ENCODE measurements around the gene ELF1. TPM values are rescaled to one million over a fixed set of nuclear protein-coding genes. Genes with fewer than 3 reads are reported as not detected.

Gene ELF1
- total and polyA plus RNA-seq, 7 experiments from 2014 or later = 117 to 193 (median 169) TPM

DNA sequence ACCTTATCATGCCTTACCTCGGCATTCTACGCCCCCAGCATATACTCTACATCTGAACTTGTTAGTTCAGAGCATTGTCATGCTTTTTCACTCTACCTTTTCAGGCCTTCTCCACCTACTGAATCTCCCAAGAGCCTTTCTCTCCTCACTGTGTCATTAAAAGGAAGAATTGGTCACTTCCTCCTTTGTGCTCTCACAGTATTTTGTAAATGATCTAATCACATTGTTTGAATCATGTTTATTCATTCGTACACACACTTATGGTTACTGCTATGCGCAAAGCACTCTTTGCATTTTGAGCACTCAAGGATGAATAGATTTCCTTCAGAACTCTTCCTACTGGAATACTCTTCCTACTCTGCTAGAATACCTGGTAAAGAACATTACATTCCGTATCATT lies 15.8 kb upstream of the ELF1 start:
- no peak overlapping the region for H3K27ac ChIP-seq (ENCODE audit: low read depth, low read length)
- H3K4me1 ChIP-seq (ENCODE audit: control insufficient read depth in 2 of 2, insufficient read depth in 2 of 2, low read length in 2 of 2) = no peaks in the 10 kb centered on the region
- intact Hi-C loops (cut with micrococcal nuclease) = no loop called here
- no peak overlapping the region for H3K4me3 ChIP-seq (ENCODE audit: low read length)
- no peaks in the 10 kb centered on the region for H3K27me3 ChIP-seq (ENCODE audit: control insufficient read depth in 2 of 2, insufficient read depth in 2 of 2, low read length in 2 of 2)
- CTCF ChIA-PET = no interaction called here
- ATAC-seq = peak; percentile 42
- no peak overlapping the region for H3K4me3 Mint-ChIP-seq
- H3K27ac Mint-ChIP-seq = peak overlapping the region in 1 of 9 donors; percentile 62
- DNase-seq = no peak
- POLR2A ChIA-PET = no interaction called here
- no peaks in the 10 kb centered on the region for H3K9me3 ChIP-seq (ENCODE audit: control insufficient read depth in 2 of 3, low read length in 3 of 3)
- peaks cover 0 to 10% (median 0%) of the 10 kb centered on the region in 5 donors for H3K36me3 Mint-ChIP-seq
- no peaks in the 10 kb centered on the region for H3K9me3 Mint-ChIP-seq
- no peaks in the 10 kb centered on the region for H3K36me3 ChIP-seq (ENCODE audit: control insufficient read depth in 2 of 3, insufficient read depth in 3 of 3, low read length in 3 of 3)
- H3K27me3 Mint-ChIP-seq = no peaks in the 10 kb centered on the region
- H3K4me1 Mint-ChIP-seq = peaks cover 7 to 23% (median 16%) of the 10 kb centered on the region in 7 donors

DNA sequence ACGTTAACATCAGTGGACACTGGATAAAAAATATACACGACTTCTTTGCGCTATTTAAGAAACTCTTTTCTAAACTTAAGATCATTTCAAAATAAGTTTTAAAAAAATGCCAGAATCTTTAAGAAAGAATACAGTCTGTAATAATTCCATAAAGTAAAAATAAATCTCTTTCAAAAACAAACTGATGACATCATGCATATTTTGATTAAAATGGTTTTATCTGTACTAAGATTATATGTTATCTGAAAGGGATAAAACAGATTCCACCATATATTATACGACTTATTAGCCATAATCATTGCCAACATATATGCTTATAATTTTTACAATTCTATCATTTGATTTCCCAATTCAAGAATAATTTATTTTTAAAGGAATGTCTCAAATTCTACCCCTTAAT lies 15.3 kb upstream of the ELF1 start:
- no peaks in the 10 kb centered on the region for H3K9me3 ChIP-seq (ENCODE audit: control insufficient read depth in 2 of 3, low read length in 3 of 3)
- H3K27me3 ChIP-seq (ENCODE audit: control insufficient read depth in 2 of 2, insufficient read depth in 2 of 2, low read length in 2 of 2) = no peaks in the 10 kb centered on the region
- no peaks in the 10 kb centered on the region for H3K4me1 ChIP-seq (ENCODE audit: control insufficient read depth in 2 of 2, insufficient read depth in 2 of 2, low read length in 2 of 2)
- no peak overlapping the region for H3K27ac ChIP-seq (ENCODE audit: low read depth, low read length)
- CTCF ChIA-PET = no interaction called here
- no peaks in the 10 kb centered on the region for H3K36me3 ChIP-seq (ENCODE audit: control insufficient read depth in 2 of 3, insufficient read depth in 3 of 3, low read length in 3 of 3)
- Mint-ChIP-seq H3K9me3 (no peaks in the 10 kb centered on the region), H3K4me3 (no peak overlapping the region), H3K36me3 (peaks cover 0 to 10% (median 0%) of the 10 kb centered on the region in 5 donors), H3K27ac (peak overlapping the region in 1 of 9 donors; percentile 62), H3K4me1 (peaks cover 7 to 18% (median 14%) of the 10 kb centered on the region in 7 donors), H3K27me3 (no peaks in the 10 kb centered on the region)
- DNase-seq (no peak), ATAC-seq (no peak)
- H3K4me3 ChIP-seq (ENCODE audit: low read length) = no peak overlapping the region
- POLR2A ChIA-PET = interaction anchor here (0.8 kb wide), 1 partner anchor 298 kb away, joined by 3 read pairs; no protein-coding TSS in a partner anchor
- intact Hi-C loops (cut with micrococcal nuclease) = no loop called here

DNA sequence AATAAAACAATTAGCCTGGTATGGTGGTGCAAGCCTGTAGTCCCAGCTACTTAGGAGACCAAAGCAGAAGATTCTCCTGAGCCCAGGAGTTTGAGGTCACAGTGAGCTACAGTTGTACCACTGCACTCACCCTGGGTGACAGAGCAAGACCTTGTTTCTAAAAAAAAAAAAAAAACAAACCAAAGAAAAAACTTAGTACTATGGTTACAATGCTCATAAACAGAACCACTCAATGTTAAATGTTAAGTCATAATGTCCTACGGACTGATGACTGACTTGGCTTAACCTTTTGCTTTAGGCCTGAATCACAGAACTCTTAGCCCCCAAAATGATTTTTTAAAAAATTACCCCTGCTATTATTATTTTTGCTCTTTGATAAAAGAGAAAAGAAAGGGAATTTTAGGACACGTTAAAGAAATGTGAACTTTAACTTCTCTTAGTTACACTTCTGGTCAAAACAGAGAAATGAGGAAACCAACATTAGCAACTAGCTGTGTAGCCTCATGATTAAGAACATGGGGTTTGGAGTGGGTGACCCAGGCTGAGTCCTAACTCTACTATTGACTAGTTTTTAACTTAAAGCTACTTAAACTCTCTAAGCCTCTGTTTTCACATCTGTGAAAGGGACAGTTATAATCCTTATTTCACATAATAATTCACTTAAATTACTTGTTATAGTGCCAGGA lies 13.7 kb upstream of the ELF1 start:
- intact Hi-C loops (cut with micrococcal nuclease) = loop anchor here in 1 of 2 donors (2.0 kb wide), 1 partner anchor 14 kb away; the partner anchor contains the start of gene ELF1
- H3K4me1 ChIP-seq (ENCODE audit: control insufficient read depth in 2 of 2, insufficient read depth in 2 of 2, low read length in 2 of 2) = no peaks in the 10 kb centered on the region
- peaks cover 0 to 10% (median 0%) of the 10 kb centered on the region in 5 donors for H3K36me3 Mint-ChIP-seq
- no peak overlapping the region for H3K27ac Mint-ChIP-seq
- no peak for DNase-seq
- no peak overlapping the region for H3K4me3 ChIP-seq (ENCODE audit: low read length)
- peak; percentile 81 for ATAC-seq
- H3K27me3 ChIP-seq (ENCODE audit: control insufficient read depth in 2 of 2, insufficient read depth in 2 of 2, low read length in 2 of 2) = no peaks in the 10 kb centered on the region
- H3K9me3 ChIP-seq (ENCODE audit: control insufficient read depth in 2 of 3, low read length in 3 of 3) = no peaks in the 10 kb centered on the region
- peaks cover 5 to 17% (median 16%) of the 10 kb centered on the region in 7 donors for H3K4me1 Mint-ChIP-seq
- CTCF ChIA-PET = no interaction called here
- no peaks in the 10 kb centered on the region for H3K36me3 ChIP-seq (ENCODE audit: control insufficient read depth in 2 of 3, insufficient read depth in 3 of 3, low read length in 3 of 3)
- H3K27ac ChIP-seq (ENCODE audit: low read depth, low read length) = no peak overlapping the region
- H3K4me3 Mint-ChIP-seq = no peak overlapping the region
- H3K9me3 Mint-ChIP-seq = no peaks in the 10 kb centered on the region
- POLR2A ChIA-PET = interaction anchor here (0.7 to 1.2 kb wide), 2 partner anchors 13 to 1143 kb away, joined by 3 read pairs; partner anchors contain the start of gene ELF1
- H3K27me3 Mint-ChIP-seq = no peaks in the 10 kb centered on the region

DNA sequence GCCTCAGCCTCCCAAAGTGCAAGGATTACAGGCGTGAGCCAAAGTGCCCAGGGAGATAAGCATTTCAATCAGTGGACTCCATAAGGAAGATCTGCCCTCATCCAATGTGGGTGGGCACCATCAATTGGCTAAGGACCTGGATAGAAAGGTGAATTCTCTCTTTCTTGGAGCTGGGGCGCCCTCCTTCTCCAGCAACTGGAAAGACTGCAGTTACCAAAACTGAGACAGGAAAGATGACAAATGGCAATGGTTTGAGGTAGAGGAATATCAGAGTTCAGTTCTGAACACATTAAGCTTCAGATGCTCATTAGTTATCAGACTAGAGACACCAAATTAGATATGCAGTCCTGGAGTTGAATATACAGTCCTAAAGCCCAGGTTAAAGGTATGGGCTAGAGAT lies 10.5 kb upstream of the ELF1 start:
- intact Hi-C loops (cut with micrococcal nuclease) = loop anchor here in 1 of 2 donors (1.0 kb wide), 1 partner anchor 10 kb away; the partner anchor contains the start of gene ELF1
- H3K27me3 ChIP-seq (ENCODE audit: control insufficient read depth in 2 of 2, insufficient read depth in 2 of 2, low read length in 2 of 2) = no peaks in the 10 kb centered on the region
- Mint-ChIP-seq H3K4me3 (no peak overlapping the region), H3K9me3 (peaks cover 0 to 2% (median 0%) of the 10 kb centered on the region in 11 donors), H3K36me3 (peaks cover 4 to 9% (median 5%) of the 10 kb centered on the region in 5 donors), H3K4me1 (peaks cover 10 to 34% (median 27%) of the 10 kb centered on the region in 7 donors), H3K27ac (peak overlapping the region in 2 of 9 donors; percentile 64 to 76), H3K27me3 (no peaks in the 10 kb centered on the region)
- no peak for DNase-seq
- CTCF ChIA-PET = interaction anchor here (0.5 to 1.3 kb wide), 3 partner anchors 9 to 302 kb away, joined by 3 to 4 read pairs (median 3); no protein-coding TSS in a partner anchor
- no peak overlapping the region for H3K27ac ChIP-seq (ENCODE audit: low read depth, low read length)
- no peaks in the 10 kb centered on the region for H3K36me3 ChIP-seq (ENCODE audit: control insufficient read depth in 2 of 3, insufficient read depth in 3 of 3, low read length in 3 of 3)
- H3K9me3 ChIP-seq (ENCODE audit: control insufficient read depth in 2 of 3, low read length in 3 of 3) = no peaks in the 10 kb centered on the region
- POLR2A ChIA-PET = interaction anchor here (0.6 kb wide), 1 partner anchor 10 kb away, joined by 3 read pairs; no protein-coding TSS in a partner anchor
- ATAC-seq = no peak
- no peak overlapping the region for H3K4me3 ChIP-seq (ENCODE audit: low read length)
- H3K4me1 ChIP-seq (ENCODE audit: control insufficient read depth in 2 of 2, insufficient read depth in 2 of 2, low read length in 2 of 2) = peaks cover 0 to 5% of the 10 kb centered on the region in 2 donors

DNA sequence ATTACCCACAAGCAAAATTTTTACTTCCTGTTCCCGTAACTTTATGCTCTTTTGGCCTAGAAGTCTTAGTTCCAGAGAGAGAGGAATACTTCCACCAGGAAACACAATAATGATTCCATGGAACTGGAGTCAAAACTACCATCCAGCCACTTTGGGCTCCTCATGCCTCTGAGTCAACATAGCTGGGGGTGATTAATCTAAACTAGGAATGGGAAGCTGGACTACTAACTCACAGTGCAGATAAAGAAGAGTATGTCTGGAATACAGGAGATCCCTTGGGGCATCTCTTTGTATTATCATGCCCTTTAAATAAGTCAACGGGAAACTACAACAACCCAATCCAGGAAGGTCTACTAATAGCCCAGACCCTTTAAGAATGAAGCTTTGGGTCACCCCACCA lies 8.9 kb upstream of the ELF1 start:
- H3K4me3 Mint-ChIP-seq = no peak overlapping the region
- Histone ChIP-seq H3K9me3 (ENCODE audit: control insufficient read depth in 2 of 3, low read length in 3 of 3) (no peaks in the 10 kb centered on the region), H3K36me3 (ENCODE audit: control insufficient read depth in 2 of 3, insufficient read depth in 3 of 3, low read length in 3 of 3) (no peaks in the 10 kb centered on the region), H3K4me3 (ENCODE audit: low read length) (no peak overlapping the region), H3K4me1 (ENCODE audit: control insufficient read depth in 2 of 2, insufficient read depth in 2 of 2, low read length in 2 of 2) (peaks cover 0 to 5% of the 10 kb centered on the region in 2 donors), H3K27me3 (ENCODE audit: control insufficient read depth in 2 of 2, insufficient read depth in 2 of 2, low read length in 2 of 2) (no peaks in the 10 kb centered on the region), H3K27ac (ENCODE audit: low read depth, low read length) (no peak overlapping the region)
- peak overlapping the region in 3 of 9 donors; percentile 28 to 59 (median 37) for H3K27ac Mint-ChIP-seq
- peaks cover 11 to 37% (median 34%) of the 10 kb centered on the region in 7 donors for H3K4me1 Mint-ChIP-seq
- CTCF ChIA-PET = interaction anchor here (0.9 to 1.1 kb wide), 4 partner anchors 17 to 107 kb away, joined by 3 read pairs; no protein-coding TSS in a partner anchor
- POLR2A ChIA-PET = interaction anchor here (0.9 to 1.2 kb wide), 3 partner anchors 9 to 14 kb away, joined by 3 to 4 read pairs (median 4); partner anchors contain the start of gene ELF1
- DNase-seq (no peak), ATAC-seq (no peak)
- H3K27me3 Mint-ChIP-seq = no peaks in the 10 kb centered on the region
- H3K36me3 Mint-ChIP-seq = peaks cover 4 to 11% (median 5%) of the 10 kb centered on the region in 5 donors
- peaks cover 0 to 2% (median 0%) of the 10 kb centered on the region in 11 donors for H3K9me3 Mint-ChIP-seq
- intact Hi-C loops (cut with micrococcal nuclease) = loop anchor here in 1 of 2 donors (1.0 kb wide), 1 partner anchor 8 kb away; no protein-coding TSS in a partner anchor

DNA sequence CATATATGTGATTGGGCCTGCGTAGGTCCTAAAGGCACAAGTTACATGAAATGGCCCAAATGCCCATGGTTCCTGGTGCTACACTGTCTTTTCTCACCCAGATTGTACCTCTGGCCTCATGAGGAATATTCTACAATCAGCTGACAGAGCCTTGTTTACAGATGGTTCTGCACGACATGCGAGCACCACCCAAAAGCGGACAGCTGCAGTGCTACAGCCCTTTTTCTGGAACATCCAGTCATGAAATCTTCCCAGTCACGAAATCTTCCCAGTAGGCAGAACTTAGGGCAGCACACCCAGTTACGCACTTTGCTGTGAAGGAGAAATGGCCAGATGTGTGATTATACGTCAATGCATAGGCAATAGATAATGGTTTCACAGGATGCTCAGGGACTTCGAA lies 7.7 kb upstream of the ELF1 start:
- Histone ChIP-seq H3K4me1 (ENCODE audit: control insufficient read depth in 2 of 2, insufficient read depth in 2 of 2, low read length in 2 of 2) (peaks cover 0 to 5% of the 10 kb centered on the region in 2 donors), H3K4me3 (ENCODE audit: low read length) (no peak overlapping the region), H3K9me3 (ENCODE audit: control insufficient read depth in 2 of 3, low read length in 3 of 3) (no peaks in the 10 kb centered on the region), H3K27ac (ENCODE audit: low read depth, low read length) (no peak overlapping the region), H3K36me3 (ENCODE audit: control insufficient read depth in 2 of 3, insufficient read depth in 3 of 3, low read length in 3 of 3) (no peaks in the 10 kb centered on the region), H3K27me3 (ENCODE audit: control insufficient read depth in 2 of 2, insufficient read depth in 2 of 2, low read length in 2 of 2) (no peaks in the 10 kb centered on the region)
- Mint-ChIP-seq H3K4me1 (peaks cover 13 to 43% (median 34%) of the 10 kb centered on the region in 7 donors), H3K9me3 (peaks cover 0 to 4% (median 0%) of the 10 kb centered on the region in 11 donors), H3K27me3 (no peaks in the 10 kb centered on the region), H3K4me3 (no peak overlapping the region), H3K36me3 (peaks cover 4 to 14% (median 5%) of the 10 kb centered on the region in 5 donors), H3K27ac (peak overlapping the region in 1 of 9 donors; percentile 10)
- POLR2A ChIA-PET = no interaction called here
- ATAC-seq = no peak
- intact Hi-C loops (cut with micrococcal nuclease) = no loop called here
- CTCF ChIA-PET = no interaction called here
- DNase-seq = no peak

Data from naive thymus-derived CD4-positive, alpha-beta T cell (primary cell).